Breast epithelium (tissue), 3 donors: Measurements from ENCODE around the gene CCR3.

Experiments
- CTCF ChIP-seq, 3 donors: fragments of 450-650 bp; IDR thresholded peaks; one replicate each; pipeline ENCODE4 v1.5.1; 2016 to 2017; ENCODE audit warnings: antibody characterized with exemption in 3 of 3, mild to moderate bottlenecking in 3 of 3, moderate library complexity in 3 of 3
- POLR2A ChIP-seq: fragments of 450-650 bp; IDR thresholded peaks from one replicate; pipeline ENCODE4 v1.6.1; 2016; ENCODE audit warnings: antibody characterized with exemption, mild to moderate bottlenecking, moderate library complexity

GRCh38 chr3:46193436-46193835, 48.8 kb upstream of the CCR3 start:
- TF ChIP-seq CTCF (IDR thresholded peaks at IDR 0.05) = no peak
- TF ChIP-seq POLR2A = no peak
